GM19099 (cell line): ENCODE measurements around the gene GRK4.

Source experiments
- POLR2A ChIP-seq: IDR thresholded peaks from 3 replicates; pipeline ENCODE4 v1.6.1; 2011; ENCODE audit warnings: low read depth; ENCODE audit not compliant: insufficient read length; ENCODE audit errors: extremely low read depth

The GRK4 gene

GRCh38 chr4:3019145-3019846, 55.9 kb downstream of the GRK4 start:
- TF ChIP-seq POLR2A, result no peak

DNA sequence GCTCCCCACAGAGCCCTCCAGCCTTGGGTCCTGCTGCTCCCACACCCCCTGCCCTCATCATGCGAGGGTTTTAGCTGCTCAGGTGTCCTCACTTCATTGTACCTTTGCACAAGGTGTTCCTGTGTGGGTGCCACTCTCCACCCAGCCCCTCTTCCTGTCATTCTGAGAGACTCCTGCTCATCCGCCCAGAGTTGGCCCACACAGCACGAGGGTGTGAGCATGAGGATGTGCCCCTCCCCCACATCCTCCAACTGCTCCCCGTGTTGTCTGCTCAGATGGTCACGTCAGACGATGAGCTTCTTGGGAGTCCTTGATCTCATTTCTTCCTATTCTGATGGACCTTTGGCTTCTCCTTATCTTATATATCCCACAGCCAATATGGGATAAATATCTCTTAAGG, 57.8 kb downstream of the GRK4 start:
- no peak for TF ChIP-seq POLR2A

GRCh38 chr4:3021627-3022026, 58.3 kb downstream of the GRK4 start:
- TF ChIP-seq POLR2A, result no peak

DNA sequence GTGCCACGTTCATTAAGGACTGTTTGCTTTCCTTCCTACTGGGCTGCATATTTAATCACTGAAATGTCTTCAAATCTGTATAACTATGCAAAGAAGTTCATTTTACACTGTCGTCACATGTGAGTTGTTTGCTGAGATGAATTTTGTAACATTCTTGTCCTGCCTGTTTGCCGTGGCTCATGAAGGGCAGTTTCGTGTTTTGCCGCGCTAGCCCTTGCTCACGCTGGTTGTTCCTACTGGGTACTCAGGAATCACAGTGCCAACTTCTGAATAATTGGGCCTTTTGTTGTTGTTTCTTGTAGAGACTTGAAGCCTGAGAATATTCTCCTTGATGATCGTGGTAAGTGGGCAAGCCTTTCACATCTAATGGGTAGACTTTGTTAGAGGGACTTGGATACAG, 58.7 kb downstream of the GRK4 start:
- TF ChIP-seq POLR2A, result no peak

DNA sequence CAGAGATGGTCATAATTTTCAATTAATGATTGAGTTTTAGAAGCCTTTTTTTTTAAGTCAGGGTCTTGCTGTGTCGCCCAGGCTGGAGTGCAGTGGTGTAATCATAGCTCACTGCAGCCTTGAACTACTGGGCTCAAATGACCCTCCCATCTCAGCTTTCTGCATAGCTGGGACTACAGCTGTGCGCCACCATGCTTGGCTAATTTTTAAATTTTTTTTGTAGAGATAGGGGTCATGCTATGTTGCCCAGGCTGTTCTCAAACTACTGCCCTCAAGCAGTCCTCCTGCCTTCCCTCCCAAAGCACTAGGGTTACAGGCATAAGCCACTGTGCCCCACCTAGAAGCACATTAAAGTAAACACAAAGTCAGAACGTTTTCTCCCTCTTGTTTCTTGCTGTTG, 59.3 kb downstream of the GRK4 start:
- no peak for TF ChIP-seq POLR2A

- no peak for TF ChIP-seq POLR2A
Observed at GRCh38 chr4:3025881-3026280, 62.5 kb downstream of the GRK4 start.

GRCh38 chr4:3026540-3026939, 63.2 kb downstream of the GRK4 start:
- TF ChIP-seq POLR2A, result no peak

DNA sequence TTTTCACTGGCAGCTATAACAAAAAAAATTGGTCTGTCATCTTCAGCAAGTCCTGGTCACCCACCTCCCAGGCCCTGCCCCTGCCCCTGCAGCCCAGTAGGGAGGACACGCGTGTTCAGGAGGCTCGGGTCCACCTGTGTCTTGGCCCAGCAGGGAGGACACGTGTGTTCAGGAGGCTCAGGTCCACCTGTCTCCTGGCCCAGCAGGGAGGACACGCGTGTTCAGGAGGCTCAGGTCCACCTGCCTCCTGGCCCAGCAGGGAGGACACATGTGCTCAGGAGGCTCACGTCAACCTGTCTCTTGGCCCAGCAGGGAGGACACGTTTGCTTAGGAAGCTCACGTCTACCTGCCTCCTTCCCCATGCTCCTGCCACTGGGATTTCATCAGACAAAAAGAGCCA, 66.1 kb downstream of the GRK4 start:
- no peak for TF ChIP-seq POLR2A

DNA sequence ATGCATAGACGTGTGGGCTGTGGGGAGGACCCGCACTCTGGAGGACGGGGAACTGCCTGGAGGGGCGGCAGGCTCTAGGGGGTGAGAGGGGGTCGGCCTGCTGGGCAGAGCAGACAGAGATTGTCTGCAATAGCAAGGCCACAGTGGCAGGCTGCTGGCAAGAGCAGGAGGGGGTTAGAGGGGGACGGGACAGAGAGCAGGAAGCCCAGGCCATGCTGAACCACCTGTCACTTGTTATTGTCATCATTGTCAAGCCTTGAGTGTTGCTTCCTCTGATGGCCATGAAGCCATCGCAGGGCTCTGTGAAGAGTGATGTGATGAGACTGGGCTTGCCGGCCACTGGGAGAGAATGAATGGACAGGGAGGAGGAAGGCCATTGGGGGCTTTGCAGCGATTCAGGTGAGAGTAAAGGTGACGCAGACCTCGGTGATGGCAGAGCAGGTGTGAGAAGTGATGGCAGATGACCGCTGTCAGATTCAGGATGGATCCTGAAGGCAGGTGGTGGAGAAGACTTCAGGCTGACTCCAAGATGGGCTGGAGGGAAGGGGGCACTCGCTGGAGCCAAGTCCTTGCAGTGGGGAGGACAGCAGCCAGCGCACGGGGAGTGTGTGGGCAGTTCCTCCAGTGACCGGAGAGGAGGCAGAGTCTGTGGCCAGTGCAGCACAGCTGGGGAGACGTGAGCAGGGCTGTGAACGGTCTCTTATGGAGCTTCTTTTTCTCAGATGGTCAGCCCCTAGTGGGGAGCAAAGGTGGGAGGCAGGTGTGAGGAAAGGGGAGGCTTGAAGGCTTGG, 67.4 kb downstream of the GRK4 start:
- no peak for TF ChIP-seq POLR2A

DNA sequence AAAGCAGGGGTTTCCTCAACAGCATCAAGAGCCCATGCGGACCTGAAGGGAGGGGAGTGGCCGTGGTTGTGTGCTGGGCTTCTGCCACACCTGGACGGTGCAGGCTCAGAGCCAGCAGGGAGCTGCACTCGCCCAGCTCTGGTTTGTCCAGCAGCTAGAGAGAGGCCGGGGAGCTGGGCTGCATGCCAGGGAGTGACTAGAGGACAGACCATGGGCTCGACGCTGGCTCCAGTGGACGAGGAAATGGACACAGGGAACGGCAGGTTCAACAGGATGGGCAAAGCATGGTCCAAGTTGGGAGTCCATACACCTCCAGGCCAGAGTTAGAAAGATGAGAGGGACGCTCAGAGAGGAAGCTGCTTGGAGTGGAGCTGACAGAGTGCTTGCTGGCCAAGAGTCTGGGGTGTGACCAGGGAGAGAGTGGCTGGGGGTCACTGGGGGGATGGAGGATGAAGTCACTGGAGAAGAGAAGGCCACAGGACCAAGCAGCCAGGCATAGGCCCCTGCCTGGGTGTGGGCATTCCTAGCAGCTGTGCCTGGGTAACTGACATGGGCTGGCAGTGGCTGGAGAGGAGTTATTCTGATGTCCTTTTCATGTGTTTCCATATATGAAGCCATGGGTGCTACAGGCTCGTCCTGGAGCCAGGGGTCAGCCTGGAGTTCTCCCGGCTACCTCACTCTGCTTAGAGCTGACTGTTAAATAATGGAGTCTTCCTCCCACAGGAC, 68.1 kb downstream of the GRK4 start:
- TF ChIP-seq POLR2A, result no peak

GRCh38 chr4:3034231-3034630, 70.9 kb downstream of the GRK4 start:
- no peak for TF ChIP-seq POLR2A

GRCh38 chr4:3035249-3035648, 71.9 kb downstream of the GRK4 start:
- no peak for TF ChIP-seq POLR2A

DNA sequence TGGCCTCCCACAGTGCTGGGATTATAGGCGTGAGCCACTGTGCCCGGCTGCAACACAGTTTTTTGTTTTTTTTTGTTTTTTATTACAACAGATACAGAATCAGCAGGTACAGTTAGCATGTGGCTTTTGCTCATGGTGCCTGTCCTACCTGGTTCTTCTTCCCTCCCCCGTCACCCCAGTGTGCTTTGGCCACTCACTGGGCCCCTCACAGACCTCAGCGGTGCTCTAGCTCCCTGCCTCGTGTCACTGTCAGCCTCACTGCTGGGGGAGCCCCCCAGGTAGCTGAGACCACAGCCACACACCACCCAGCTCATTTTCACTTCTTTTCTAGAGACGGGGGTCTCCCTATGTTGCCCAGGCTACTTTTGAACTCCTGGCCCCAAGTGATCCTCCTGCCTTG, 72.3 kb downstream of the GRK4 start:
- no peak for TF ChIP-seq POLR2A

GRCh38 chr4:3036131-3036952, 73.0 kb downstream of the GRK4 start:
- TF ChIP-seq POLR2A, result no peak

GRCh38 chr4:3037957-3038461, 74.6 kb downstream of the GRK4 start:
- no peak for TF ChIP-seq POLR2A
